NB4 (cell line): ENCODE data around the gene IL16.
A peak's percentile ranks its signal among the peaks of the same experiment; 100 is the strongest.

Experiments used
- DNase-seq: peaks from one replicate; pipeline ENCODE4 v3.0.0; 2010; ENCODE audit warnings: low read depth
- H3K4me3 ChIP-seq: one replicate; pipeline ENCODE4 v1.5.1; 2011; ENCODE audit warnings: mild to moderate bottlenecking, low read depth, low read length, moderate library complexity
- CTCF ChIP-seq: IDR thresholded peaks from one replicate; pipeline ENCODE4 v1.5.1; 2012; ENCODE audit warnings: low read depth, low read length
- MYC ChIP-seq: IDR thresholded peaks from 2 replicates; pipeline ENCODE4 v1.6.1; 2011; ENCODE audit warnings: low read depth, low read length
- POLR2A ChIP-seq: IDR thresholded peaks from 2 replicates; pipeline ENCODE4 v1.6.1; 2011; ENCODE audit warnings: mild to moderate bottlenecking; ENCODE audit not compliant: insufficient read length; ENCODE audit errors: extremely low read depth
- TF ChIP-seq, protein P1 (sequence below): IDR thresholded peaks from 2 replicates; pipeline ENCODE4 v1.6.1; 2011; ENCODE audit warnings: low read depth, low read length

Gene IL16

GRCh38 chr15:81311752-81312464 lies 115.2 kb downstream of the IL16 start:
- peak; percentile 92 for DNase-seq
- no peak overlapping the region for H3K4me3 ChIP-seq
- TF ChIP-seq MYC: no peak
- no peak for TF ChIP-seq CTCF
- no peak for TF ChIP-seq POLR2A
- TF ChIP-seq, protein P1, sequence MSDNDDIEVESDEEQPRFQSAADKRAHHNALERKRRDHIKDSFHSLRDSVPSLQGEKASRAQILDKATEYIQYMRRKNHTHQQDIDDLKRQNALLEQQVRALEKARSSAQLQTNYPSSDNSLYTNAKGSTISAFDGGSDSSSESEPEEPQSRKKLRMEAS: peak; percentile 85

GRCh38 chr15:81312790-81313543 lies 116.3 kb downstream of the IL16 start:
- no peak overlapping the region for H3K4me3 ChIP-seq
- TF ChIP-seq, protein P1: peak; percentile 38; the same call in 1 of the 2 replicates
- TF ChIP-seq MYC: 0 out of 2 replicates have a peak, but pooled peaks have one; percentile 13
- no peak for TF ChIP-seq CTCF
- peak; percentile 87 for DNase-seq

GRCh38 chr15:81313686-81314085 lies 117.0 kb downstream of the IL16 start:
- TF ChIP-seq POLR2A: no peak
- no peak for TF ChIP-seq CTCF
- TF ChIP-seq MYC: no peak
- TF ChIP-seq, protein P1: no peak
- H3K4me3 ChIP-seq: no peak overlapping the region
- DNase-seq: no peak

DNA sequence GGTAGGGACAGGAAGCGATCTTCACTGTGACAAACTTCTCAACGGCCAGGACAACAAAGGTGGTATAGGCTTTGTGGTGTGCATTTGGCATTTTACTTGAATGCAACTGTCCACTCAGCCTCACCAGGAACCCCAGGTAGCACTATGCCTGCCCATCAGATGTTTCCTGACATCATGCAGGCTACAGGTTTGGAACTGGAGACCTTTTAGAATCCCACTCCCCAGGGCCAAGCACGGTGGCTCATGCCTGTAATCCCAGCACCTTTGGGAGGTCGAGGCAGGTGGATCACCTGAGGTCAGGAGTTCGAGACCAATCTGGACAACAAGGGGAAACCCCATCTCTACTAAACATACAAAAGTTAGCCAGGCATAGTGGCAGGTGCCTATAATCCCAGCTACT lies 117.7 kb downstream of the IL16 start:
- DNase-seq: no peak
- H3K4me3 ChIP-seq: no peak overlapping the region
- TF ChIP-seq MYC (no peak), CTCF (no peak), POLR2A (no peak)
- TF ChIP-seq, protein P1: no peak

GRCh38 chr15:81315452-81316175 lies 118.9 kb downstream of the IL16 start:
- no peak for DNase-seq
- no peak overlapping the region for H3K4me3 ChIP-seq
- TF ChIP-seq POLR2A (no peak), CTCF (no peak), MYC (no peak)
- TF ChIP-seq, protein P1: no peak
